H1 (cell line): ENCODE measurements around the gene SAMD4A. TPM values are rescaled to one million over a fixed set of nuclear protein-coding genes. Genes with fewer than 3 reads are reported as not detected.

Source experiments
- CTCF ChIA-PET: fragments of 300-600 bp; sonication (Branson Sonifier 250); formaldehyde crosslinking; loops from one replicate; lab custom pipeline; 2021; ENCODE audit not compliant: partially characterized antibody; lab: Charles Lee
- POLR2A ChIA-PET: fragments of 300-600 bp; sonication (Branson Sonifier 250); formaldehyde crosslinking; loops from one replicate; lab custom pipeline; 2021; ENCODE audit warnings: inconsistent platforms; ENCODE audit not compliant: partially characterized antibody; lab: Charles Lee
- DNase-seq, 2 experiments: peaks; one replicate each; pipeline versions ENCODE4 v3.0.0 to v3.0.0-alpha.2; 2010 to 2022; ENCODE audit warnings: low spot score in 2 of 2, low read depth in 1 of 2, mixed read lengths in 1 of 2
- FAIRE-seq: peaks from 2 replicates; lab custom pipeline; 2011; peaks lifted over from hg19 to GRCh38; lab: Jason Lieb, UNC
- H2AFZ ChIP-seq: 2 replicates; pipeline ENCODE4 v1.8.1; 2012; ENCODE audit warnings: low read length, inconsistent platforms
- H2AK5ac ChIP-seq: 2 replicates; pipeline ENCODE4 v1.6.1; 2013; ENCODE audit warnings: low read depth, low read length
- H2BK120ac ChIP-seq: replicated peaks from 2 replicates; pipeline ENCODE3; 2013; ENCODE audit warnings: low read depth, low read length, inconsistent platforms
- H2BK12ac ChIP-seq: 2 replicates; pipeline ENCODE4 v1.6.1; 2013; ENCODE audit warnings: low read depth, low read length
- H2BK15ac ChIP-seq: 2 replicates; pipeline ENCODE4 v1.6.1; 2013; ENCODE audit warnings: low read length
- H2BK20ac ChIP-seq: 2 replicates; pipeline ENCODE4 v1.6.1; 2013; ENCODE audit warnings: low read length
- H2BK5ac ChIP-seq: 2 replicates; pipeline ENCODE4 v1.6.1; 2013; ENCODE audit warnings: low read depth, low read length
- H3K14ac ChIP-seq: 2 replicates; pipeline ENCODE4 v1.6.1; 2013; ENCODE audit warnings: inconsistent platforms; ENCODE audit not compliant: insufficient read length
- H3K18ac ChIP-seq: 2 replicates; pipeline ENCODE4 v1.6.1; 2013; ENCODE audit warnings: low read length; ENCODE audit errors: extremely low read depth
- H3K23ac ChIP-seq: 2 replicates; pipeline ENCODE4 v1.6.1; 2013; ENCODE audit warnings: inconsistent platforms; ENCODE audit not compliant: insufficient read length
- H3K23me2 ChIP-seq: 2 replicates; pipeline ENCODE4 v1.6.1; 2013; ENCODE audit warnings: low read depth, low read length
- H3K27ac ChIP-seq: 2 replicates; pipeline ENCODE4 v1.6.1; 2011; ENCODE audit warnings: low read depth, low read length, inconsistent platforms
- H3K27me3 ChIP-seq, 4 experiments: replicated peaks in 1 of 4; 1 replicate in 1 of 4; 2 replicates in 3 of 4; pipeline versions ENCODE4 v1.6.1 to v1.8.1; 2011 to 2013; ENCODE audit warnings: low read length in 3 of 4, mild to moderate bottlenecking in 3 of 4, inconsistent platforms in 2 of 4, mixed read lengths in 2 of 4, moderate library complexity in 1 of 4; ENCODE audit not compliant: control insufficient read depth in 3 of 4, insufficient read depth in 3 of 4; ENCODE audit errors: extremely low read depth in 1 of 4
- H3K36me3 ChIP-seq, 4 experiments: 2 replicates each; pipeline versions ENCODE4 v1.6.1 to v1.8.1; 2011 to 2013; ENCODE audit warnings: mild to moderate bottlenecking in 4 of 4, low read length in 3 of 4, moderate library complexity in 2 of 4, control low read depth in 1 of 4, inconsistent platforms in 1 of 4; ENCODE audit not compliant: insufficient read depth in 4 of 4, control insufficient read depth in 2 of 4
- H3K4ac ChIP-seq: replicated peaks from 2 replicates; pipeline ENCODE3; 2013; ENCODE audit warnings: low read length, low read depth, mixed read lengths, inconsistent platforms; ENCODE audit not compliant: insufficient read length
- H3K4me1 ChIP-seq, 4 experiments: replicated peaks in 1 of 4; 1 replicate in 1 of 4; 2 replicates in 3 of 4; pipeline versions ENCODE4 v1.6.1 to v1.8.1; 2011 to 2013; ENCODE audit warnings: low read length in 3 of 4, inconsistent platforms in 2 of 4, mixed read lengths in 1 of 4; ENCODE audit not compliant: insufficient read depth in 4 of 4, control insufficient read depth in 3 of 4
- H3K4me2 ChIP-seq, 2 experiments: 2 replicates each; pipeline versions ENCODE4 v1.6.1 to v1.8.1; 2011 to 2013; ENCODE audit warnings: low read depth in 2 of 2, low read length in 2 of 2, control low read depth in 1 of 2, inconsistent platforms in 1 of 2, mild to moderate bottlenecking in 1 of 2; ENCODE audit not compliant: insufficient read depth in 1 of 2
- H3K4me3 ChIP-seq, 4 experiments: fragments of 200-600, 300-600 bp in 1 of 4; sonication (generic), shearing (Covaris generic), sonication (Bioruptor Twin) in 1 of 4; 2 replicates each; pipeline versions ENCODE4 v1.5.1 to v1.8.1; 2011 to 2016; ENCODE audit warnings: low read length in 4 of 4, low read depth in 3 of 4, control low read depth in 2 of 4, inconsistent platforms in 2 of 4, mild to moderate bottlenecking in 2 of 4, mixed read lengths in 1 of 4, moderate library complexity in 1 of 4; ENCODE audit not compliant: insufficient read depth in 2 of 4; ENCODE audit errors: extremely low read depth in 1 of 4
- H3K56ac ChIP-seq: replicated peaks from 2 replicates; pipeline ENCODE3; 2013; ENCODE audit warnings: low read depth, mild to moderate bottlenecking, mixed read lengths, low read length, inconsistent platforms; ENCODE audit not compliant: insufficient read length
- H3K79me1 ChIP-seq: 2 replicates; pipeline ENCODE4 v1.6.1; 2013; ENCODE audit warnings: low read depth, low read length, control low read depth
- H3K79me2 ChIP-seq, 2 experiments: 2 replicates each; pipeline versions ENCODE4 v1.6.1 to v1.8.1; 2012 to 2013; ENCODE audit warnings: low read length in 2 of 2, mild to moderate bottlenecking in 2 of 2, inconsistent platforms in 1 of 2; ENCODE audit not compliant: insufficient read depth in 2 of 2, control insufficient read depth in 1 of 2
- H3K9ac ChIP-seq, 4 experiments: replicated peaks in 1 of 4; 1 replicate in 1 of 4; 2 replicates in 3 of 4; pipeline versions ENCODE4 v1.6.1 to v1.8.1; 2011 to 2013; ENCODE audit warnings: low read depth in 3 of 4, low read length in 3 of 4, control low read depth in 2 of 4, mild to moderate bottlenecking in 2 of 4, moderate library complexity in 2 of 4, inconsistent platforms in 1 of 4; ENCODE audit errors: extremely low read depth in 1 of 4
- H3K9me3 ChIP-seq, 2 experiments: 2 replicates each; pipeline versions ENCODE4 v1.6.1 to v1.8.1; 2012 to 2013; ENCODE audit warnings: mild to moderate bottlenecking in 2 of 2, moderate library complexity in 2 of 2, control low read depth in 1 of 2, inconsistent platforms in 1 of 2, low read depth in 1 of 2, low read length in 1 of 2, mixed read lengths in 1 of 2; ENCODE audit not compliant: insufficient read depth in 2 of 2
- H4K20me1 ChIP-seq, 2 experiments: replicated peaks in 1 of 2; 2 replicates each; pipeline versions ENCODE3 to v1.8.1; 2011 to 2013; ENCODE audit warnings: inconsistent platforms in 2 of 2, low read length in 2 of 2, mild to moderate bottlenecking in 1 of 2; ENCODE audit not compliant: insufficient read depth in 2 of 2, control insufficient read depth in 1 of 2
- H4K5ac ChIP-seq: 2 replicates; pipeline ENCODE4 v1.6.1; 2013; ENCODE audit warnings: low read length, low read depth, mixed read lengths, inconsistent platforms; ENCODE audit not compliant: insufficient read length
- H4K8ac ChIP-seq: 2 replicates; pipeline ENCODE4 v1.8.0; 2013; ENCODE audit warnings: mild to moderate bottlenecking, moderate library complexity, low read length, inconsistent platforms; ENCODE audit not compliant: insufficient read depth; ENCODE audit errors: extremely low read depth
- H4K91ac ChIP-seq: replicated peaks from 2 replicates; pipeline ENCODE3; 2013; ENCODE audit warnings: low read length, mixed read lengths, inconsistent platforms; ENCODE audit not compliant: insufficient read length
- BRCA1 ChIP-seq: IDR thresholded peaks from 2 replicates; pipeline ENCODE4 v1.6.1; 2012; ENCODE audit warnings: low read depth, low read length, improper control_type of control experiment
- SIRT6 ChIP-seq: IDR thresholded peaks from one replicate; pipeline ENCODE4 v1.7.1; 2012; ENCODE audit warnings: low read length, inconsistent platforms
- SP4 ChIP-seq: IDR thresholded peaks from 2 replicates; pipeline ENCODE4 v1.6.1; 2012; ENCODE audit warnings: low read length, inconsistent platforms
- TAF1 ChIP-seq: IDR thresholded peaks from 2 replicates; pipeline ENCODE4 v1.6.1; 2011; ENCODE audit warnings: mild to moderate bottlenecking, low read depth, low read length
- TEAD4 ChIP-seq: IDR thresholded peaks from 2 replicates; pipeline ENCODE4 v1.6.1; 2012; ENCODE audit warnings: low read depth, low read length, inconsistent platforms, mixed read lengths
- WGBS, 2 experiments: shearing (Covaris generic) in 1 of 2; methylation state at CpG; one replicate each; pipeline versions ENCODE4 v1.1.6 to v1.1.7; 2013 to 2015; ENCODE audit warnings: low lambda C conversion rate in 2 of 2, mixed read lengths in 2 of 2, inconsistent platforms in 1 of 2, low coverage in 1 of 2, missing lambda C conversion rate in 1 of 2; ENCODE audit not compliant: insufficient replicate concordance in 2 of 2, insufficient coverage in 1 of 2, insufficient read length in 1 of 2; ENCODE audit errors: extremely low coverage in 1 of 2, missing lambda C conversion rate in 1 of 2; 5-methylcytosine and 5-hydroxymethylcytosine counted together
- polyA plus RNA-seq, 7 experiments: library from polyadenylated mRNA; depleted of rRNA in 3 of 7; stranded (reverse) in 5 of 7; unstranded in 2 of 7; fragments of >200 nt in 5 of 7; fragments of 200-250 nt in 2 of 7; gene quantifications; 1 replicate in 5 of 7; 2 replicates in 1 of 7; 4 replicates in 1 of 7; pipeline versions ENCODE4 v1.2.1 to v1.2.3, GENCODE V29; 2011 to 2013; ENCODE audit warnings: missing spikeins in 2 of 7, mixed read lengths in 2 of 7
- total RNA-seq: library from RNA; stranded (reverse); fragmentation: NEBNext Ultra II Directional; extraction: Animal tissue kit (Norgen Biotek cat#: 25700); gene quantifications from 2 replicates; pipeline ENCODE4 v1.2.1, GENCODE V29; 2021

The SAMD4A gene
- total and polyA plus RNA-seq, 2 of the 8 experiments (the other 6 are each of a cell fraction or from before 2014, with no cell fraction given) = 2.4 to 12.3 TPM

DNA sequence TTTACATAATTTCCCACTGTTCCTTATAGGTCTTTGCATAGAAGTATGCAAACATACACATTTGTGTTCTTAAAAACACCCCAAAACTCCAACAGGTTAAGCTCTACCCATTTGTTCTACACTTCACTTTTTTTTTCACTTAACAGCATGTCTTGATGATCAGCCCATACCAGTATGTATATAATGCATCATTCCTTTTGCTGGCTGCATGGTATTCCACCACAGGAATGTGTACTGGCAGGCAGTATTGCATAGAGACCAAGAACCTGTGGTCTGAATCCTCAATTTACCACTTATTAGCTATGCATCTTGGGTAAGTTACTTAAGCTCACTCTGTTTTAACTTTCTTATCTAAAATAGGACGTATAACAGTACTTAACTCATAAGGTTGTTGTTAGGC lies 65.5 kb downstream of the SAMD4A start:
- WGBS, 2 experiments = 96% methylated on average over 1 of the region's 1 CpG; no CpG with 5 or more reads in 1 of the 2 experiments
- Histone ChIP-seq H2AK5ac (no peak overlapping the region), H3K4me3 (no peak overlapping the region), H3K23me2 (no peaks in the 10 kb centered on the region), H4K91ac (no peak overlapping the region), H2BK20ac (no peak overlapping the region), H3K4me2 (no peak overlapping the region), H3K56ac (no peak overlapping the region), H3K36me3 (no peaks in the 10 kb centered on the region), H3K79me1 (peaks cover 3% of the 10 kb centered on the region; the same call in 1 of the 2 replicates), H2BK120ac (no peak overlapping the region), H3K23ac (no peak overlapping the region), H3K18ac (no peak overlapping the region), H3K9ac (no peak overlapping the region), H3K14ac (no peak overlapping the region), H2AFZ (no peak overlapping the region), H3K9me3 (no peaks in the 10 kb centered on the region), H4K20me1 (no peaks in the 10 kb centered on the region), H3K27me3 (no peaks in the 10 kb centered on the region), H4K5ac (no peak overlapping the region), H3K79me2 (no peaks in the 10 kb centered on the region), H3K4ac (no peak overlapping the region), H3K27ac (no peak overlapping the region), H2BK5ac (no peak overlapping the region), H3K4me1 (peaks cover 0 to 3% (median under 1%) of the 10 kb centered on the region in 4 experiments; a peak in 5 of 7 replicates), H4K8ac (no peak overlapping the region), H2BK12ac (no peak overlapping the region), H2BK15ac (no peak overlapping the region)
- FAIRE-seq (no peak), DNase-seq (no peak)
- no peak for TF ChIP-seq BRCA1
- TF ChIP-seq SIRT6 = no peak
- TF ChIP-seq TAF1 = no peak
- no peak for TF ChIP-seq SP4
- TF ChIP-seq TEAD4 = no peak
- CTCF ChIA-PET = interaction anchor here (1.7 to 2.5 kb wide), 4 partner anchors 7 to 68 kb away, joined by 6 to 9 read pairs (median 8); no protein-coding TSS in a partner anchor
- POLR2A ChIA-PET = interaction anchor here (2.7 kb wide), 1 partner anchor 11 kb away, joined by 8 read pairs; no protein-coding TSS in a partner anchor
